GM10248 (cell line): ENCODE results near the gene ARMC7.
"Not testable (repeated sequence)": the region's sequence is repeated elsewhere in the genome, so short reads cannot be mapped to it uniquely, and the experiment has no call there.

Experiments
- CTCF ChIA-PET: fragments of 300-600 bp; sonication (Branson Sonifier 250); formaldehyde crosslinking; extraction: SDS; loops from one replicate; lab custom pipeline; 2021; ENCODE audit warnings: antibody characterized with exemption; lab: Yijun Ruan, JAX
- POLR2A ChIA-PET: fragments of 350-650 bp; sonication (Branson Sonifier 250); formaldehyde crosslinking; extraction: SDS; loops from one replicate; lab custom pipeline; 2020; ENCODE audit warnings: antibody characterized with exemption; lab: Yijun Ruan, JAX
- DNase-seq: peaks from one replicate; pipeline ENCODE4 v3.0.0; 2012; ENCODE audit errors: extremely low spot score
- TF ChIP-seq, protein P1 (sequence below): IDR thresholded peaks from 2 replicates; pipeline ENCODE4 v1.5.1; 2012; ENCODE audit warnings: mild to moderate bottlenecking, low read depth; ENCODE audit errors: extremely low read depth, missing control alignments, control extremely low read depth

ARMC7 gene

DNA sequence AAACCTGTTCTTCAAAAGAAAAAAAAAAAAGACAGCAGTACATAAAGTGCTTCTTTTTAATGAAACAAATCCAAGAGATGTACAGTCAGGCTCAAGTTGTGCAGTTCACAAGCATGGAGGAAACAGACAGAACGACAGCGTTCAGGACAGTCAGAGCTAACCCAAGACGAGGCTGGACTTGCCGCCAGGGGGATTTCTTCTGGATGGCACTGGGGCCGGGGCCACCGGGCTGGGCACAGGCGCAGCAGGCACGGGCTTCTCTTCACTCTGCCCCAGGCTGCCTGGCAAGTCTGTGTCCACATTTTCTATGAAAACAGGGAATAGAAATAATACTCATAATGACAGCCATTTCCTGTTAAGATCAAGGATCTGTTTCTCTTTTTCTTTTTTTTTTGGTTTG is 26.2 kb downstream of the ARMC7 start:
- TF ChIP-seq, protein P1, sequence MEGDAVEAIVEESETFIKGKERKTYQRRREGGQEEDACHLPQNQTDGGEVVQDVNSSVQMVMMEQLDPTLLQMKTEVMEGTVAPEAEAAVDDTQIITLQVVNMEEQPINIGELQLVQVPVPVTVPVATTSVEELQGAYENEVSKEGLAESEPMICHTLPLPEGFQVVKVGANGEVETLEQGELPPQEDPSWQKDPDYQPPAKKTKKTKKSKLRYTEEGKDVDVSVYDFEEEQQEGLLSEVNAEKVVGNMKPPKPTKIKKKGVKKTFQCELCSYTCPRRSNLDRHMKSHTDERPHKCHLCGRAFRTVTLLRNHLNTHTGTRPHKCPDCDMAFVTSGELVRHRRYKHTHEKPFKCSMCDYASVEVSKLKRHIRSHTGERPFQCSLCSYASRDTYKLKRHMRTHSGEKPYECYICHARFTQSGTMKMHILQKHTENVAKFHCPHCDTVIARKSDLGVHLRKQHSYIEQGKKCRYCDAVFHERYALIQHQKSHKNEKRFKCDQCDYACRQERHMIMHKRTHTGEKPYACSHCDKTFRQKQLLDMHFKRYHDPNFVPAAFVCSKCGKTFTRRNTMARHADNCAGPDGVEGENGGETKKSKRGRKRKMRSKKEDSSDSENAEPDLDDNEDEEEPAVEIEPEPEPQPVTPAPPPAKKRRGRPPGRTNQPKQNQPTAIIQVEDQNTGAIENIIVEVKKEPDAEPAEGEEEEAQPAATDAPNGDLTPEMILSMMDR = no peak
- no peak for DNase-seq
- ChIA-PET POLR2A (interaction anchor here (0.7 kb wide), 1 partner anchor 31 kb away, joined by 4 read pairs; no protein-coding TSS in a partner anchor), CTCF (interaction anchor here (17.2 kb wide), 1 partner anchor 18 kb away, joined by 338 read pairs; the partner anchor contains the start of gene ARMC7)

DNA sequence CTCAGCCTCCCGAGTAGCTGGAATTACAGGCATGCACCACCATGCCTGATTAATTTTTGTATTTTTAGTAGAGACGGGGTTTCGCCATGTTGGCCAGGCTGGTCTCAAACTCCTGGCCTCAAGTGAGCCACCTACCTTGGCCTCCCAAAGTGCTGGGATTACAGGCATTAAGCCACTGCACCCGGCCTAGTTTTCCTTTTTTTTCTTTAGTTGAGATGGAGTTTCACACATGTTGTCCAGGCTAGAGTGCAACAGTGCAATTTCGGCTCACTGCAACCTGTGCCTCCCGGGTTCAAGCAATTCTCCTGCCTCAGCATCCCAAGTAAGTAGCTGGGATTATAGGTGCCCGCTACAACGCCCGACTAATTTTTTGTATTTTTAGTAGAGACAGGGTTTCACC is 28.0 kb downstream of the ARMC7 start:
- CTCF ChIA-PET = interaction anchor here (1.2 to 17.2 kb wide), 2 partner anchors 20 to 32 kb away, joined by 3 to 338 read pairs; partner anchors contain the start of gene ARMC7
- POLR2A ChIA-PET, DNase-seq: not testable (repeated sequence)

DNA sequence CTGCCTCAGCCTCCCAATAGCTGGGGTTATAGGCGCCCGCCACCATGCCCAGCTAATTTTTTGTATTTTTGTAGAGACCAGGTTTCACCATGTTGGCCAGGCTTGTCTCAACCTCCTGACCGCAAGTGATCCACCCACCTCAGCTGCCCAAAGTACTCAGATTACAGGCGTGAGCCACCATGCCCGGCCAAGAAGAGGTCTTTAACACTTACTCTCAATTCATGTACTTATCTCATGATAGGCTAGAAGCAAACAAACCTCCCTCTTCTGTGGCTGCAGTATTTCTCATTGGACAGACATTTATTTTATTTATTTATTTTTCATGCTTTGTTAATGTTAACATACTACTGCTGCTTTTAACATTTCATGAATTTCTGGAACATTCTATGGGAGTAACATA is 28.8 kb downstream of the ARMC7 start:
- CTCF ChIA-PET = interaction anchor here (1.5 to 17.2 kb wide), 2 partner anchors 21 to 25 kb away, joined by 8 to 338 read pairs; partner anchors contain the start of gene ARMC7
- TF ChIP-seq, protein P1 = no peak
- POLR2A ChIA-PET = no interaction called here
- no peak for DNase-seq

DNA sequence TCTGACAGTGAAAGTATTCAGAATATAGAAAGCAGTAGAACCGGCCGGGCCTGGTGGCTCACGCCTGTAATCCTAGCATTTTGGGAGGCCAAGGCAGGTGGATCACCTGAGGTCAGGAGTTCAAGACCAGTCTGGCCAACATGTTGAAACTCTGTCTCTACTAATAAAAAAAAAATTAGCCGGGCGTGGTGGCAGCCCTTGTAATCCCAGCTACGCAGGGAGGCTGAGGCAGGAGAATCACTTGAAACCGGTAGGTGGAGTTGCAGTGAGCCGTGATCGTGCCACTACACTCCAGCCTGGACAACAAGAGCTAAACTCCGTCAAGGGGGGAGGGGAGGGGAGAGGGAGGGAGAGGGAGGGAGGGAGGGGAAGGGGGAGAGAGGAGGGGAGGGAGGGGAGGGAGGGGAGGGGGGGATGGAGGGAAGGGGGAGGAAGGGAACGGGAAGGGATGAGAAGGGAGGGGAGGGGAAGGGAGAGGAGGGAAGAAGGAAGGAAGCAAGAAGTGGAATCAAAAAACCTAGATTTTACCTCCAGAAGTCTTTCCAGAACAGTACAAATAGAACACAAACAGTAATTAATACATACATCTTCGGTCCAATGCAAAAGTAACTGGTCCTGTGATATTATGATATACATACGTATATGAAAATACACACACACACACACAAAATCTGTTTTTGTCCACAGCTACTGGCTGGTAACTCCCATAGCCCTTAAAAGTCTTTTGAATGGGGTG is 32.6 kb downstream of the ARMC7 start:
- TF ChIP-seq, protein P1 = no peak
- ChIA-PET POLR2A (interaction anchor here (0.9 kb wide), 1 partner anchor 12 kb away, joined by 3 read pairs; no protein-coding TSS in a partner anchor), CTCF (interaction anchor here (1.0 to 2.3 kb wide), 3 partner anchors 11 to 29 kb away, joined by 4 to 14 read pairs (median 5); partner anchors contain the start of gene NT5C)
- no peak for DNase-seq

DNA sequence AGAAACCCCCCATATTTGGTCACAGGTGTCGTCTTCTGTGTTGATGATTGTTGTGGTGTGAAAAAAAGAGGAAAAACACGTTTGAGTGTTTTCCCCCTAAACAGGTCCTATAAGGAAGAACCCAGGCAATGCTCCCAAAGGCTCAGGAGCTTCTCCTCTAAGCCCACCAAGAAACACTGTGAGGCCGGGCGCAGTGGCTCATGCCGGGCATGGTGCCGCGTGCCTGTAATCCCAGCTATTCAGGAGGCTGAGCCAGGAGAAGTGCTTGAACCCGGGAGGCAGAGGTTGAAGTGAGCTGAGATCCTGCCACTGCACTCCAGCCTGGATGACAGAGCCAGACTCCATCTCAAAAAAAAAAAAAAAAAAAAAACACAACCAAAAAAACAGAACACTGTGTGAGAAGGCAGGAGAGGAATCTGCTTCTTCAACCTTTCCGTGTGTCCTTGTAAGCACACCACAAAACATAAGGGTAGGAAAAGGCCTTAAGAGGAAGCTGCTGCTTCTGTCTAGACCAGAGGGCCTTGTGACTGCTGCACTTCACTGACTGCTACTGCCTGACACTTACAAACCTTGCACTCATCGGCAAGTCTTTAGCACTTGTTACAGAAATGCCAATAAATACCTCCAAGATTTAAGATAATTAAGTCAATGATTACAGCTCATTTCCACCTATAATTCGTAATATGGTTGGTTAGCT is 35.2 kb downstream of the ARMC7 start:
- TF ChIP-seq, protein P1 = no peak
- ChIA-PET CTCF (interaction anchor here (0.8 to 3.2 kb wide), 12 partner anchors 13 to 126 kb away, joined by 3 to 23 read pairs (median 3); partner anchors contain the start of genes MIF4GD and NT5C), POLR2A (interaction anchor here (0.6 to 2.9 kb wide), 4 partner anchors 9 to 519 kb away, joined by 5 to 20 read pairs (median 7); partner anchors contain the start of gene JPT1)
- DNase-seq = no peak

DNA sequence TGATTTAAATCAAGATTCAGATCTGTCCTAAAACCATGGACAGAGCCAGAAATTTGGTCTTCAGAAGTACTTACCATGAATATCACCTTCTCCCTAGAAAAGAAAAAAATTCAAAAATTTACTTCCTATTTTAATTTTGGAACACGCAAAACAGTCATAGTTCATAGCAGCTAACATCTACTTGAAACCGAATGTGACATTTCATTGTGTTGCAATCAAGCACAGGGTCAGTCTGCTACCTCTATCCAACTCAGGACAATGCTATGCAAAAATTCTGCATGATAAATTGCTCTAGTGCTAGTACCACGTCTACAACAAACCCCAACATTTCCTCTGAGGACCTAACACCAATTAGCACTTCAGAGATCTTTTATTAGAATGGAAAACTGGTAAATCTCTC is 36.8 kb downstream of the ARMC7 start:
- ChIA-PET CTCF (interaction anchor here (1.3 to 2.4 kb wide), 2 partner anchors 15 to 26 kb away, joined by 5 to 12 read pairs; partner anchors contain the start of gene NT5C), POLR2A (no interaction called here)
- TF ChIP-seq, protein P1 = no peak
- DNase-seq = no peak
